ENCODE results near the gene ARMS2.

The ARMS2 gene

GRCh38 chr10:122486406-122487080 lies 32.1 kb downstream of the ARMS2 start:
- no peaks in the 10 kb centered on the region for H3K9me3 ChIP-seq (ENCODE audit: low read length)
- no peaks in the 10 kb centered on the region for H3K4me1 ChIP-seq (ENCODE audit: insufficient read depth, low read length, severe bottlenecking)
- H3K36me3 ChIP-seq (ENCODE audit: insufficient read depth, low read length) = no peaks in the 10 kb centered on the region
- no peak overlapping the region for H2AFZ ChIP-seq (ENCODE audit: low read length)
- H3F3A ChIP-seq (ENCODE audit: insufficient read depth, low read length) = no peaks in the 10 kb centered on the region
- no peaks in the 10 kb centered on the region for H3K9me2 ChIP-seq (ENCODE audit: low read depth, low read length)
- no peak for TF ChIP-seq EZH2 (IDR thresholded peaks at IDR 0.05; ENCODE audit: borderline replicate concordance, low read length)
- TF ChIP-seq, protein P1, sequence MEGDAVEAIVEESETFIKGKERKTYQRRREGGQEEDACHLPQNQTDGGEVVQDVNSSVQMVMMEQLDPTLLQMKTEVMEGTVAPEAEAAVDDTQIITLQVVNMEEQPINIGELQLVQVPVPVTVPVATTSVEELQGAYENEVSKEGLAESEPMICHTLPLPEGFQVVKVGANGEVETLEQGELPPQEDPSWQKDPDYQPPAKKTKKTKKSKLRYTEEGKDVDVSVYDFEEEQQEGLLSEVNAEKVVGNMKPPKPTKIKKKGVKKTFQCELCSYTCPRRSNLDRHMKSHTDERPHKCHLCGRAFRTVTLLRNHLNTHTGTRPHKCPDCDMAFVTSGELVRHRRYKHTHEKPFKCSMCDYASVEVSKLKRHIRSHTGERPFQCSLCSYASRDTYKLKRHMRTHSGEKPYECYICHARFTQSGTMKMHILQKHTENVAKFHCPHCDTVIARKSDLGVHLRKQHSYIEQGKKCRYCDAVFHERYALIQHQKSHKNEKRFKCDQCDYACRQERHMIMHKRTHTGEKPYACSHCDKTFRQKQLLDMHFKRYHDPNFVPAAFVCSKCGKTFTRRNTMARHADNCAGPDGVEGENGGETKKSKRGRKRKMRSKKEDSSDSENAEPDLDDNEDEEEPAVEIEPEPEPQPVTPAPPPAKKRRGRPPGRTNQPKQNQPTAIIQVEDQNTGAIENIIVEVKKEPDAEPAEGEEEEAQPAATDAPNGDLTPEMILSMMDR (IDR thresholded peaks at IDR 0.05; ENCODE audit: low read length) = no peak
- H3K9ac ChIP-seq (ENCODE audit: low read length) = no peak overlapping the region
- H3K27me3 ChIP-seq (ENCODE audit: insufficient read depth, low read length) = 0 out of 2 replicates have a peak, but pooled peaks cover 3% of the 10 kb centered on the region
- H4K20me1 ChIP-seq (ENCODE audit: insufficient read depth, low read length) = no peaks in the 10 kb centered on the region
- H3K4me3 ChIP-seq (ENCODE audit: low read depth, low read length, poor library complexity, severe bottlenecking) = no peak overlapping the region
- no peaks in the 10 kb centered on the region for H3K79me2 ChIP-seq (ENCODE audit: insufficient read depth, low read length)
- H3K4me2 ChIP-seq (ENCODE audit: low read length) = no peak overlapping the region
- H3K27ac ChIP-seq (ENCODE audit: low read depth, low read length, poor library complexity, severe bottlenecking) = no peak overlapping the region

GRCh38 chr10:122487174-122487765 lies 32.8 kb downstream of the ARMS2 start:
- Histone ChIP-seq H3K4me3 (ENCODE audit: low read depth, low read length, poor library complexity, severe bottlenecking) (no peak overlapping the region), H3K27me3 (ENCODE audit: insufficient read depth, low read length) (0 out of 2 replicates have a peak, but pooled peaks cover 3% of the 10 kb centered on the region), H3K27ac (ENCODE audit: low read depth, low read length, poor library complexity, severe bottlenecking) (no peak overlapping the region), H2AFZ (ENCODE audit: low read length) (no peak overlapping the region), H3F3A (ENCODE audit: insufficient read depth, low read length) (no peaks in the 10 kb centered on the region), H3K9ac (ENCODE audit: low read length) (no peak overlapping the region), H3K4me2 (ENCODE audit: low read length) (no peak overlapping the region), H3K36me3 (ENCODE audit: insufficient read depth, low read length) (no peaks in the 10 kb centered on the region), H3K79me2 (ENCODE audit: insufficient read depth, low read length) (no peaks in the 10 kb centered on the region), H4K20me1 (ENCODE audit: insufficient read depth, low read length) (no peaks in the 10 kb centered on the region), H3K4me1 (ENCODE audit: insufficient read depth, low read length, severe bottlenecking) (no peaks in the 10 kb centered on the region), H3K9me3 (ENCODE audit: low read length) (no peaks in the 10 kb centered on the region), H3K9me2 (ENCODE audit: low read depth, low read length) (no peaks in the 10 kb centered on the region)
- TF ChIP-seq EZH2 (IDR thresholded peaks at IDR 0.05; ENCODE audit: borderline replicate concordance, low read length) = no peak
- TF ChIP-seq, protein P1 (IDR thresholded peaks at IDR 0.05; ENCODE audit: low read length) = no peak

- Histone ChIP-seq H2AFZ (ENCODE audit: low read length) (no peak overlapping the region), H3F3A (ENCODE audit: insufficient read depth, low read length) (no peaks in the 10 kb centered on the region), H3K4me1 (ENCODE audit: insufficient read depth, low read length, severe bottlenecking) (no peaks in the 10 kb centered on the region), H3K4me2 (ENCODE audit: low read length) (no peak overlapping the region), H3K36me3 (ENCODE audit: insufficient read depth, low read length) (no peaks in the 10 kb centered on the region), H3K27me3 (ENCODE audit: insufficient read depth, low read length) (no peaks in the 10 kb centered on the region; the same call in 1 of the 2 replicates), H3K9ac (ENCODE audit: low read length) (no peak overlapping the region), H3K79me2 (ENCODE audit: insufficient read depth, low read length) (no peaks in the 10 kb centered on the region), H3K27ac (ENCODE audit: low read depth, low read length, poor library complexity, severe bottlenecking) (no peak overlapping the region), H3K9me2 (ENCODE audit: low read depth, low read length) (no peaks in the 10 kb centered on the region), H3K4me3 (ENCODE audit: low read depth, low read length, poor library complexity, severe bottlenecking) (no peak overlapping the region), H4K20me1 (ENCODE audit: insufficient read depth, low read length) (no peaks in the 10 kb centered on the region), H3K9me3 (ENCODE audit: low read length) (no peaks in the 10 kb centered on the region)
- TF ChIP-seq, protein P1 (IDR thresholded peaks at IDR 0.05; ENCODE audit: low read length) = no peak
- no peak for TF ChIP-seq EZH2 (IDR thresholded peaks at IDR 0.05; ENCODE audit: borderline replicate concordance, low read length)
These were observed 35.8 kb downstream of the ARMS2 start for GRCh38 chr10:122490268-122490667.

Data from OCI-LY1 (cell line).